ENCODE measurements around the gene ABAT. TPM values are rescaled to one million over a fixed set of nuclear protein-coding genes. Genes with fewer than 3 reads are reported as not detected.

The ABAT gene
- total RNA-seq, 4 donors from 2014 or later = 2.0 to 8.5 (median 5.9) TPM

- H3K9me3 ChIP-seq = no peaks in the 10 kb centered on the region
- H3K27me3 ChIP-seq = no peaks in the 10 kb centered on the region
- no peaks in the 10 kb centered on the region for H3K4me1 ChIP-seq
- H3K4me3 ChIP-seq = no peak overlapping the region
- TF ChIP-seq POLR2AphosphoS5 (IDR thresholded peaks at IDR 0.05) (no peak), CTCF (IDR thresholded peaks at IDR 0.05) (no peak), POLR2A (IDR thresholded peaks at IDR 0.05) (no peak), EP300 (IDR thresholded peaks at IDR 0.05) (no peak)
- H3K27ac ChIP-seq = no peak overlapping the region
- peaks cover 40% of the 10 kb centered on the region for H3K36me3 ChIP-seq
- DNase-seq (ENCODE audit: low spot score in 2 of 2) = no peak
- 76% methylated on average over 3 of the region's 3 CpGs for WGBS
These were observed 152.0 kb downstream of the ABAT start for GRCh38 chr16:8826278-8826879.

- no peak for DNase-seq (ENCODE audit: low spot score in 2 of 2)
- peaks cover 41% of the 10 kb centered on the region for H3K36me3 ChIP-seq
These were observed 154.2 kb downstream of the ABAT start for GRCh38 chr16:8828541-8829165.

GRCh38 chr16:8831450-8831849 is 157.0 kb downstream of the ABAT start:
- 86% methylated on average over 8 of the region's 9 CpGs for WGBS
- no peak overlapping the region for H3K27ac ChIP-seq
- no peak overlapping the region for H3K4me3 ChIP-seq
- H3K9me3 ChIP-seq = no peaks in the 10 kb centered on the region
- H3K27me3 ChIP-seq = no peaks in the 10 kb centered on the region
- TF ChIP-seq EP300 (IDR thresholded peaks at IDR 0.05) = no peak
- no peak for TF ChIP-seq CTCF (IDR thresholded peaks at IDR 0.05)
- no peak for TF ChIP-seq POLR2AphosphoS5 (IDR thresholded peaks at IDR 0.05)
- no peak for TF ChIP-seq POLR2A (IDR thresholded peaks at IDR 0.05)
- peaks cover 4% of the 10 kb centered on the region for H3K4me1 ChIP-seq
- H3K36me3 ChIP-seq = peaks cover 38% of the 10 kb centered on the region
- no peak for DNase-seq (ENCODE audit: low spot score in 2 of 2)

More at GRCh38 chr16:8828541-8829165, 154.2 kb downstream of the ABAT start:
- Histone ChIP-seq H3K27me3 (no peaks in the 10 kb centered on the region), H3K27ac (no peak overlapping the region), H3K9me3 (no peaks in the 10 kb centered on the region), H3K4me3 (no peak overlapping the region), H3K4me1 (no peaks in the 10 kb centered on the region)
- WGBS = 96% methylated on average over 8 of the region's 8 CpGs
- TF ChIP-seq CTCF (IDR thresholded peaks at IDR 0.05) = no peak
- TF ChIP-seq EP300 (IDR thresholded peaks at IDR 0.05) = no peak
- no peak for TF ChIP-seq POLR2A (IDR thresholded peaks at IDR 0.05)
- TF ChIP-seq POLR2AphosphoS5 (IDR thresholded peaks at IDR 0.05) = no peak

GRCh38 chr16:8831871-8832716 is 157.7 kb downstream of the ABAT start:
- DNase-seq (ENCODE audit: low spot score in 2 of 2) = no peak
- Histone ChIP-seq H3K27me3 (no peaks in the 10 kb centered on the region), H3K36me3 (peaks cover 38% of the 10 kb centered on the region), H3K4me3 (no peak overlapping the region), H3K9me3 (no peaks in the 10 kb centered on the region), H3K27ac (no peak overlapping the region), H3K4me1 (peaks cover 4% of the 10 kb centered on the region)
- TF ChIP-seq CTCF (IDR thresholded peaks at IDR 0.05) (no peak), POLR2A (IDR thresholded peaks at IDR 0.05) (no peak), POLR2AphosphoS5 (IDR thresholded peaks at IDR 0.05) (no peak), EP300 (IDR thresholded peaks at IDR 0.05) (no peak)
- 85% methylated on average over 18 of the region's 18 CpGs for WGBS

- Histone ChIP-seq H3K27ac (no peak overlapping the region), H3K9me3 (no peaks in the 10 kb centered on the region), H3K4me3 (no peak overlapping the region), H3K36me3 (peaks cover 38% of the 10 kb centered on the region), H3K4me1 (peaks cover 4% of the 10 kb centered on the region), H3K27me3 (no peaks in the 10 kb centered on the region)
- no peak for DNase-seq (ENCODE audit: low spot score in 2 of 2)
- TF ChIP-seq EP300 (IDR thresholded peaks at IDR 0.05) (no peak), CTCF (IDR thresholded peaks at IDR 0.05) (no peak), POLR2A (IDR thresholded peaks at IDR 0.05) (no peak), POLR2AphosphoS5 (IDR thresholded peaks at IDR 0.05) (no peak)
- 79% methylated on average over 15 of the region's 16 CpGs for WGBS
These were observed 158.3 kb downstream of the ABAT start for GRCh38 chr16:8832717-8833105.
